Astrocyte of the spinal cord (primary cell): ENCODE results near the gene ZNF654.

Experiments
- DNase-seq: peaks from one replicate; pipeline ENCODE4 v3.0.0; 2011; ENCODE audit warnings: low read depth, low spot score
- H3K4me3 ChIP-seq: 2 replicates; pipeline ENCODE4 v1.5.1; 2011; ENCODE audit warnings: low read depth, mild to moderate bottlenecking, low read length, moderate library complexity
- CTCF ChIP-seq: IDR thresholded peaks from 2 replicates; pipeline ENCODE4 v1.5.1; 2012; ENCODE audit warnings: low read depth, mild to moderate bottlenecking, low read length, inconsistent platforms
- in situ Hi-C: cut with HindIII; loops from 2 replicates; pipeline ENCODE4 v1.10.0; 2017; ENCODE audit warnings: low sequenced_read_pairs

The ZNF654 gene

GRCh38 chr3:88133711-88134263 lies 74.7 kb downstream of the ZNF654 start:
- TF ChIP-seq CTCF = no peak
- no peak for DNase-seq
- in situ Hi-C loops = no loop called here
- H3K4me3 ChIP-seq = no peak overlapping the region

DNA sequence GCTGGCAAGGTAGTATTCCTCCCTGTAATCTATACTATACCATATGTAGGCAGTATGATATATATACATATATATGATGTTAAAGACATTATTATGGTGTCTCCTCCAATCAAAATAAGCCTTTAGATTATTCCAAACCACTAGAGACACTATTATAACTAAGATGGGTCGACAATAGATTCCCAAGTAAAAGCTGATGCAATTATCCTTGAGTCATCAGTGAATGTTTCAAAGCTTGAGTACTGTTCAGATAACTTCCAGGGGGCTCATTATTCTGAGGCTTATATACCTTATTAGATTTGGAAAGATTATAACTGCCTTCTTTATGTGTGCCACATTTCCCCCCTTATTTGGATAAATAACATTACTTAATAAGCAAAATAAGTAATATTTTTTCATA lies 78.8 kb downstream of the ZNF654 start:
- H3K4me3 ChIP-seq = no peak overlapping the region
- DNase-seq = peak; percentile 28
- TF ChIP-seq CTCF = no peak
- in situ Hi-C loops = no loop called here

GRCh38 chr3:88141458-88142083 lies 82.5 kb downstream of the ZNF654 start:
- in situ Hi-C loops = no loop called here
- peak; percentile 50 for DNase-seq
- no peak overlapping the region for H3K4me3 ChIP-seq

DNA sequence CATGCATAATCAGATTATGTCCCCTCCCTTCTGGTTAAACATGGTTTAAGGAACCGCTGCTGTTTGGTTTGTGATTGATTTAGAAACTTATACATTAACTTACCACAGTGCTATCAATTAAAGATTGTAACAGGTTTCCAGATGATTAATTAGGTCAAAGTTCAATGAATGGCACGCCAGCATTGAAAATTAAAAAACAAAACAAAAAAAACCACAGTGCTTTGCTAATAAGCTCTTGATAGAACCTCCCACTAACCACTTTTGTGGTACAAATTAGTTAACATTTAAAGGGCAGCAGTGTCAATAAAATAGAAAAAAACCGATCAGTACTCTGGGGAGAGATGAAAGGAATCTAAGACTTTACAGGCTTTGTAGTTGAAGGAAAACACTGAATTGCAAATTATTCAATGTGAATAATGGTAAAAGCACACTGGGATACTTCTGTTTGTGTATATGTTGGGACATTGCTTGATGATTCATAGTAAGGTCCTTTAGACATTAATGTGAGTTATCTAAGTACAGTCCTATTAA lies 83.1 kb downstream of the ZNF654 start:
- no peak for TF ChIP-seq CTCF
- no peak overlapping the region for H3K4me3 ChIP-seq
- DNase-seq = peak; percentile 19
- in situ Hi-C loops = no loop called here

More at GRCh38 chr3:88141458-88142083, 82.5 kb downstream of the ZNF654 start:
- TF ChIP-seq CTCF = no peak

GRCh38 chr3:88147261-88147660 lies 88.2 kb downstream of the ZNF654 start:
- DNase-seq = no peak
- H3K4me3 ChIP-seq = no peak overlapping the region
- in situ Hi-C loops = no loop called here
- no peak for TF ChIP-seq CTCF

- DNase-seq = no peak
- peak overlapping the region; percentile 96 for H3K4me3 ChIP-seq
- no peak for TF ChIP-seq CTCF
- in situ Hi-C loops = no loop called here
Observed at GRCh38 chr3:88148651-88149050, 89.6 kb downstream of the ZNF654 start.
